ENCODE results near the gene TULP1.
"Not testable (repeated sequence)": the region's sequence is repeated elsewhere in the genome, so short reads cannot be mapped to it uniquely, and the experiment has no call there.

TULP1 gene

GRCh38 chr6:35512740-35513139 lies at the start of gene TULP1:
Gene TULP1 (minus strand): TSS chr6:35512896. CDS start chr6:35512858, 38 bp downstream.
- no peak for DNase-seq

GRCh38 chr6:35562060-35562459 lies 49.4 kb upstream of the TULP1 start:
- DNase-seq, result no peak

- no peak for DNase-seq
Observed at GRCh38 chr6:35561113-35561512, 48.4 kb upstream of the TULP1 start.

- peak; percentile 28 for DNase-seq
Observed at GRCh38 chr6:35558571-35558970, 45.9 kb upstream of the TULP1 start.

GRCh38 chr6:35557239-35557638 lies 44.5 kb upstream of the TULP1 start:
- no peak for DNase-seq

GRCh38 chr6:35554811-35555210 lies 42.1 kb upstream of the TULP1 start:
- DNase-seq, result no peak

GRCh38 chr6:35553315-35553714 lies 40.6 kb upstream of the TULP1 start:
- DNase-seq, result no peak

- peak; percentile 76 for DNase-seq
Observed at GRCh38 chr6:35552285-35552917, 39.7 kb upstream of the TULP1 start.

GRCh38 chr6:35550437-35550836 lies 37.7 kb upstream of the TULP1 start:
- DNase-seq, result no peak

- no peak for DNase-seq
Observed at GRCh38 chr6:35547676-35548075, 35.0 kb upstream of the TULP1 start.

GRCh38 chr6:35544769-35545361 lies 32.2 kb upstream of the TULP1 start:
- no peak for DNase-seq

GRCh38 chr6:35543459-35544193 lies 30.9 kb upstream of the TULP1 start:
- DNase-seq, result no peak

- no peak for DNase-seq
Observed at GRCh38 chr6:35541836-35542235, 29.1 kb upstream of the TULP1 start.

- no peak for DNase-seq
Observed at GRCh38 chr6:35539223-35539622, 26.5 kb upstream of the TULP1 start.

GRCh38 chr6:35535847-35536246 lies 23.2 kb upstream of the TULP1 start:
- DNase-seq, result not testable (repeated sequence)

GRCh38 chr6:35534407-35535170 lies 21.9 kb upstream of the TULP1 start:
- no peak for DNase-seq

- no peak for DNase-seq
Observed at GRCh38 chr6:35533981-35534380, 21.3 kb upstream of the TULP1 start.

- DNase-seq, result no peak
Observed at GRCh38 chr6:35532126-35532525, 19.4 kb upstream of the TULP1 start.

- no peak for DNase-seq
Observed at GRCh38 chr6:35524380-35525020, 11.8 kb upstream of the TULP1 start.

- peak; percentile 84 for DNase-seq
Observed at GRCh38 chr6:35522660-35523658, 10.3 kb upstream of the TULP1 start.

- DNase-seq, result no peak
Observed at GRCh38 chr6:35522151-35522550, 9.5 kb upstream of the TULP1 start.

- DNase-seq, result no peak
Observed at GRCh38 chr6:35521235-35521634, 8.5 kb upstream of the TULP1 start.
